CD14-positive monocyte (primary cell): ENCODE data around the gene LIN7A. TPM values are rescaled to one million over a fixed set of nuclear protein-coding genes. Genes with fewer than 3 reads are reported as not detected.

Experiments
- DNase-seq, 3 donors: peaks; one replicate each; pipeline ENCODE4 v3.0.0-alpha.2; 2011 to 2022
- H2AFZ ChIP-seq: 2 replicates; pipeline ENCODE4 v1.6.0; 2012; ENCODE audit warnings: mild to moderate bottlenecking, low read depth, low read length, inconsistent platforms; ENCODE audit not compliant: insufficient read depth, poor library complexity, severe bottlenecking
- H3K27ac ChIP-seq, 2 donors: 1 replicate in 1 of 2; 2 replicates in 1 of 2; pipeline ENCODE4 v1.5.1; 2012 to 2013; ENCODE audit warnings: low read length in 2 of 2, control low read depth in 1 of 2, inconsistent platforms in 1 of 2, low read depth in 1 of 2, mild to moderate bottlenecking in 1 of 2
- H3K27me3 ChIP-seq, 2 donors: one replicate each; pipeline versions ENCODE4 v1.6.0 to v1.6.1; 2011 to 2013; ENCODE audit warnings: low read length in 2 of 2; ENCODE audit not compliant: control insufficient read depth in 2 of 2, insufficient read depth in 2 of 2
- H3K36me3 ChIP-seq, 2 donors: replicated peaks in 1 of 2; 1 replicate in 1 of 2; 2 replicates in 1 of 2; pipeline versions ENCODE4 v1.5.1 to v1.6.1; 2012 to 2013; ENCODE audit warnings: low read length in 2 of 2, control low read depth in 1 of 2, inconsistent platforms in 1 of 2, mild to moderate bottlenecking in 1 of 2; ENCODE audit not compliant: insufficient read depth in 2 of 2, control insufficient read depth in 1 of 2
- H3K4me1 ChIP-seq, 2 donors: 1 replicate in 1 of 2; 2 replicates in 1 of 2; pipeline versions ENCODE4 v1.5.1 to v1.6.1; 2012 to 2013; ENCODE audit warnings: low read length in 2 of 2, control low read depth in 1 of 2, inconsistent platforms in 1 of 2, mild to moderate bottlenecking in 1 of 2, moderate library complexity in 1 of 2; ENCODE audit not compliant: insufficient read depth in 2 of 2, control insufficient read depth in 1 of 2
- H3K4me2 ChIP-seq: replicated peaks from 2 replicates; pipeline ENCODE3; 2012; ENCODE audit warnings: low read length, moderate library complexity, mild to moderate bottlenecking; ENCODE audit not compliant: poor library complexity, severe bottlenecking; ENCODE audit errors: extremely low read depth
- H3K4me3 ChIP-seq, 3 experiments: fragments of 200-600 bp in 1 of 3; sonication (generic) in 1 of 3; replicated peaks in 1 of 3; 1 replicate in 2 of 3; 2 replicates in 1 of 3; pipeline ENCODE4 v1.5.1; 2011 to 2013; ENCODE audit warnings: low read length in 3 of 3, mild to moderate bottlenecking in 3 of 3, control low read depth in 2 of 3, low read depth in 2 of 3, inconsistent platforms in 1 of 3, moderate library complexity in 1 of 3
- H3K79me2 ChIP-seq: 2 replicates; pipeline ENCODE4 v1.6.0; 2012; ENCODE audit warnings: mild to moderate bottlenecking, control low read depth, inconsistent platforms, low read length, moderate library complexity; ENCODE audit not compliant: insufficient read depth
- H3K9ac ChIP-seq: 2 replicates; pipeline ENCODE4 v1.6.0; 2017; ENCODE audit warnings: low read length, mild to moderate bottlenecking; ENCODE audit not compliant: insufficient read depth, poor library complexity, severe bottlenecking
- H3K9me3 ChIP-seq, 2 donors: replicated peaks in 1 of 2; 1 replicate in 1 of 2; 2 replicates in 1 of 2; pipeline versions ENCODE4 v1.5.1 to v1.6.1; 2012 to 2013; ENCODE audit warnings: low read length in 2 of 2, control low read depth in 1 of 2; ENCODE audit not compliant: control insufficient read depth in 1 of 2, insufficient read depth in 1 of 2
- H4K20me1 ChIP-seq: 2 replicates; pipeline ENCODE4 v1.6.0; 2012; ENCODE audit warnings: mild to moderate bottlenecking, low read length, control low read depth, moderate library complexity; ENCODE audit not compliant: insufficient read depth
- H3K27ac Mint-ChIP-seq, 7 donors: one replicate each; pipeline ENCODE4 v1.8.0; 2020; ENCODE audit warnings: mild to moderate bottlenecking in 7 of 7, mixed read lengths in 7 of 7, moderate library complexity in 6 of 7, inconsistent platforms in 2 of 7
- H3K27me3 Mint-ChIP-seq, 3 donors: one replicate each; pipeline ENCODE4 v1.8.0; 2021 to 2022; ENCODE audit warnings: low read depth in 3 of 3, mild to moderate bottlenecking in 3 of 3, mixed read lengths in 3 of 3, moderate library complexity in 3 of 3, inconsistent platforms in 1 of 3
- H3K36me3 Mint-ChIP-seq, 2 donors: one replicate each; pipeline ENCODE4 v1.8.0; 2020; ENCODE audit warnings: mixed read lengths in 2 of 2, inconsistent platforms in 1 of 2, mild to moderate bottlenecking in 1 of 2
- H3K4me1 Mint-ChIP-seq: one replicate; pipeline ENCODE4 v1.8.0; 2020; ENCODE audit warnings: mild to moderate bottlenecking, mixed read lengths
- H3K4me3 Mint-ChIP-seq, 2 donors: one replicate each; pipeline ENCODE4 v1.8.0; 2020; ENCODE audit warnings: mild to moderate bottlenecking in 2 of 2, mixed read lengths in 2 of 2, moderate library complexity in 1 of 2
- H3K9me3 Mint-ChIP-seq, 7 donors: one replicate each; pipeline ENCODE4 v1.8.0; 2020 to 2022; ENCODE audit warnings: mixed read lengths in 7 of 7, mild to moderate bottlenecking in 6 of 7, moderate library complexity in 6 of 7, inconsistent platforms in 2 of 7
- CTCF ChIP-seq: fragments of 200-600 bp; IDR thresholded peaks from one replicate; pipeline ENCODE4 v1.8.0; 2022; ENCODE audit warnings: antibody characterized with exemption, mild to moderate bottlenecking
- WGBS: methylation state at CpG from one replicate; pipeline ENCODE4 v1.1.5; 2013; ENCODE audit warnings: missing lambda C conversion rate; ENCODE audit not compliant: insufficient coverage; 5-methylcytosine and 5-hydroxymethylcytosine counted together
- intact Hi-C, 2 donors: fragments of 100-400 bp; cut with micrococcal nuclease; formaldehyde crosslinking; loops; one replicate each; pipeline versions ENCODE4 v1.15.0 to v1.15.1; 2023
- polyA plus RNA-seq, 3 donors: library from polyadenylated mRNA; depleted of rRNA in 1 of 3; unstranded in 2 of 3; stranded (reverse) in 1 of 3; fragments of 300-500 nt in 2 of 3; fragments of >200 nt in 1 of 3; fragmentation: Illumina TruSeq in 2 of 3; gene quantifications; 1 replicate in 2 of 3; 2 replicates in 1 of 3; pipeline ENCODE4 v1.2.3, GENCODE V29; 2012 to 2021

Gene LIN7A
- polyA plus RNA-seq, 3 donors: 8.0 to 16.6 (median 15.2) TPM

DNA sequence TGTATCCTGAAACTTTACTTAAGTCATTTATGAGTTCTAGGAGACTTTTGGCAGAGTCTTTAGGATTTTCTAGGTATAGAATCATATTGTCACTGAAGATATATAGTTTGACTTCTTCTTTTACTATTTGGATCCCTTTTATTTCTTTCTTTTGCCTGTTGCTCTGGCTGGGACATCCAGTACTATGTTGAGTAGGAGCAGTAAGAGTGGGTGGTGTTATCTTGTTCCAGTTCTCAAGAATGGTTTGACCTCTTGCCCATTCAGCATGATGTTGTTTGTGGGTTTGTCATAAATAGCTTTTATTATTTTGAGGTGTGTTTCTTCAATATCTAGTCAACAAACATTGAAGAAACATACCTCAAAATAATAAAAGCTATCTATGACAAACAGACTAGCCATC is 35.0 kb downstream of the LIN7A start:
- Mint-ChIP-seq H3K27ac (peak overlapping the region in 1 of 7 donors; percentile 40), H3K36me3 (peaks cover 5 to 10% of the 10 kb centered on the region in 2 donors), H3K27me3 (no peaks in the 10 kb centered on the region), H3K9me3 (peaks cover 0 to 4% (median 0%) of the 10 kb centered on the region in 7 donors), H3K4me1 (peaks cover 2% of the 10 kb centered on the region), H3K4me3 (no peak overlapping the region)
- Histone ChIP-seq H3K27me3 (no peaks in the 10 kb centered on the region), H3K36me3 (no peaks in the 10 kb centered on the region), H3K9ac (no peak overlapping the region), H3K4me1 (no peaks in the 10 kb centered on the region), H3K4me3 (no peak overlapping the region), H3K27ac (no peak overlapping the region), H2AFZ (no peak overlapping the region), H3K9me3 (no peaks in the 10 kb centered on the region), H4K20me1 (no peaks in the 10 kb centered on the region), H3K4me2 (no peak overlapping the region), H3K79me2 (peaks cover 30% of the 10 kb centered on the region)
- intact Hi-C loops: no loop called here
- no peak for TF ChIP-seq CTCF
- no peak for DNase-seq

DNA sequence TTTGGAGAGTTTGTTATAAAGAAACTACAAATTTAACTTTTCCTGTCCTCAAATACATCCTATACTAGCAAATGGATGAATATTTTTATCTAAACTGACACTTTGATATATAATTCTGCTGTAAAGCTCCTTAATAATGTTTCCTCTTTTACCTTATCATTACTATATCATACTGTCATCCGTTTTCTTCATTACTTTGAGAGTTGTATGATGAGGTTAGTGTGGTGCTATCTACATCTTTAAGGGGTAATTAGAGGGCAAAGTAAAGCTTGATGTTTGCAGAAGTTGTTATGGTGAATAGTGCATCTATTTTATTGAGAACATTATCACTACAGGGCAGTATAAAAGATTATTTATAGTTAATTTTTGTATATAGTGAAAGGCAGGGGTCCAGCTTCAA is 36.1 kb downstream of the LIN7A start:
- no peaks in the 10 kb centered on the region for H4K20me1 ChIP-seq
- no peak overlapping the region for H3K9ac ChIP-seq
- DNase-seq: no peak
- H3K36me3 Mint-ChIP-seq: peaks cover 5 to 8% of the 10 kb centered on the region in 2 donors
- no CpG with 5 or more reads among the region's 1 CpG for WGBS
- intact Hi-C loops: no loop called here
- H3K36me3 ChIP-seq: no peaks in the 10 kb centered on the region
- H3K4me1 ChIP-seq: no peaks in the 10 kb centered on the region
- H3K27ac Mint-ChIP-seq: no peak overlapping the region
- no peaks in the 10 kb centered on the region for H3K27me3 ChIP-seq
- no peak overlapping the region for H2AFZ ChIP-seq
- no peak overlapping the region for H3K4me3 ChIP-seq
- H3K4me2 ChIP-seq: no peak overlapping the region
- H3K4me3 Mint-ChIP-seq: no peak overlapping the region
- peaks cover 2% of the 10 kb centered on the region for H3K4me1 Mint-ChIP-seq
- H3K9me3 Mint-ChIP-seq: peaks cover 0 to 4% (median 0%) of the 10 kb centered on the region in 7 donors
- TF ChIP-seq CTCF: no peak
- no peaks in the 10 kb centered on the region for H3K9me3 ChIP-seq
- no peak overlapping the region for H3K27ac ChIP-seq
- H3K27me3 Mint-ChIP-seq: no peaks in the 10 kb centered on the region
- peaks cover 22% of the 10 kb centered on the region for H3K79me2 ChIP-seq
